Thyroid gland (tissue), 4 donors: Measurements from ENCODE around the gene KIF16B.

ENCODE experiments used
- CTCF ChIP-seq, 6 experiments: fragments of 200-600 bp in 3 of 6; fragments of 450-650 bp in 3 of 6; sonication (generic) in 3 of 6; IDR thresholded peaks; one replicate each; pipeline ENCODE4 v1.5.1; 2016 to 2019; ENCODE audit warnings: antibody characterized with exemption in 6 of 6, mild to moderate bottlenecking in 2 of 6, inconsistent platforms in 1 of 6, moderate library complexity in 1 of 6
- POLR2A ChIP-seq, 2 donors: fragments of 450-650 bp; IDR thresholded peaks; one replicate each; pipeline ENCODE4 v1.6.1; 2017; ENCODE audit warnings: antibody characterized with exemption in 2 of 2, mild to moderate bottlenecking in 2 of 2, moderate library complexity in 1 of 2

GRCh38 chr20:16560661-16561060 lies 12.6 kb downstream of the KIF16B start:
- TF ChIP-seq CTCF (IDR thresholded peaks at IDR 0.05) (no peak), POLR2A (IDR thresholded peaks at IDR 0.05) (no peak)
